ENCODE measurements around the gene CEP95.
"Not testable (repeated sequence)": the region's sequence is repeated elsewhere in the genome, so short reads cannot be mapped to it uniquely, and the experiment has no call there.

CEP95 gene, protein sequence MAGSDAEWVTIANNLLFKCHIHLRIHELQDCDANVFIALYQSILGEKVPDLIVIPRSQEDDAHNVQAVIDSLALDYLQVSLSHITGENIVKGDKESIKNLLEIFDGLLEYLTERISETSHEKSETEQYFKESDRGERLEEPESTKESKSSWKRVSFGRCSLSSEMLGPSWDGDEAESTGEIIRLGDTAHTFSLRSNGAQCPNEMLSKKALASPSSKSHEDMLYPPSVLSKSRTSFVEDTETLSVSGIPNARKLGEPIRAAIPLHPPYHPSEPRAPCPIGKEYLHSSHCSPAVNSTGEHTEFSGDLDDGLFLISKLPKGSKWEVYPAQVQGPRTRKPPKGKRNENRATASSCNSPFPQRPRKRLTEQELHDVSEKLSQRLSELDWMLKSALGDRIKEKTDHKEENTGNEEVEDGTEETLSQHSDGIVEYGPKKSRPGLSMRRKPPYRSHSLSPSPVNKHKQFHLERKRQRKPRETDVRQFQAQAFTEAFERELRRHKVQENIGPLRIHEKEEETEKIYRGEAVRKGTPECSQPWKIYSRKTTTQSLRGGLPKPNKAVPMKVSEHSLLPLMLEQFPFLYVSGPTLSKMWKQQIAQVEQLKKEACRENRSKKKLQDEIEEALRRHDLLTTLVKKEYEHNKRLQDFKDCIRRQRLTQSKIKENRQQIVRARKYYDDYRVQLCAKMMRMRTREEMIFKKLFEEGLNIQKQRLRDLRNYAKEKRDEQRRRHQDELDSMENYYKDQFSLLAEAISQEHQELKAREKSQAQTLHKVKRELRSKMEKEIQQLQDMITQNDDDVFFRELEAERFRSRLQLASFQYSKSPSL

DNA sequence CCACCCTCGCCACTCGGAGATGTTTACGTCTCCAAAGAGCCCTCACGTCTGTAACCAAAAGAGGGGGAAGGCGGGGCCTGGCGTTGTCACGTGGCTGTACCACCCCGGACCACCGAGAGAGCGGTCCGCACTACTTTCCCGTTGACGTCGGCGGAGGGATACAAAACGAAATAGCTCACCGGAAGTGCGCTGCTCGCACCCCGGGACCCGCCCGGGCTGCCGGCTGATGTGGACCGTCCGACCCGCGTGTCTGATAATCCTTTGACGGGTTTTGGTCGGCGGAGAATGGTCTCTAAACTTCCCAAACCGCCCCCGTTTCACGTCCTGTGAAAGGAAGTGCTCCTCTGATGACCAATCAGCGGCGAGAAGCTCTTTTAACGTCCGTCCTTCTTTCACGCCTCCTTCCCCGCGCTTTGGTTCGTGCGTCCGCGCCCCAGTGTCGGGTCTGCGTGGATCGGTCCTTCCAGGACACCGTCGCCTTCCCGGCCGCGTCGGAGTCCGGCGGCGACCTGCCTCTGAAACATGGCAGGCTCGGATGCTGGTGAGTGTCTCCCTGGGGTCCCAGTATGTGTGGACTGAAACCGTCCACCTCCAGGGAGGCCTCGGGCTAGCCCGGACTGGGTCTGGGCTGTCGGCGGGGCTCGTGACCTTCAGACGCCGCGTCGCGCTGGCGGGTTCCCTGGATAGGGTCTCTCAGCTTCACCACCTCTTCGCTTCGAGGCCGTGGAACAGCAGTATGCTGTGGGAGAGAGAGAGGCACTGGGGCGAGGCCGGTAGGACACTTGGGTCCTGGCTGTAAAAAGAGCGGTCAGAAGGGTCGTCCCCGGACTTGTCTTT is at the start of gene CEP95:
TSS of gene CEP95 (plus strand) at position 402 of the 837 bp plus-strand sequence. CDS start at position 523, 121 bp downstream.
- no peak for DNase-seq

DNA sequence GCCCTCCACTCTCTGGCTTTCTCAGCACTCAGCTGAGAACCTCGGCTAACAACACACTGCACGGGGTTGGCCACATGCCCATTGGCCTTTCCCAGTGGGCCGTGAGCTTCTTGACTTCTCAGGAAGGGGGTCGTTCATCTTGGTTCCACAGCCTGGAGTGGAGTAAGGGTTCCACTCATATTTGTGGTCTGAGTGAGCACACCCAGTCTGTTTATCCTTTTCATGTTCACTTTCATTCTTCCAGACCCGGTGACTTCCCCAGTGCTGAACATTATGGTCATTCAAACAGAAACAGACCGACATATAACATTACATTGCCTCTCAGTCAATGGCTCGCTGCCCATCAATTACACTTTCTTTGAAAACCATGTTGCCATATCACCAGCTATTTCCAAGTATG is 49.6 kb upstream of the CEP95 start:
- no peak for DNase-seq

DNA sequence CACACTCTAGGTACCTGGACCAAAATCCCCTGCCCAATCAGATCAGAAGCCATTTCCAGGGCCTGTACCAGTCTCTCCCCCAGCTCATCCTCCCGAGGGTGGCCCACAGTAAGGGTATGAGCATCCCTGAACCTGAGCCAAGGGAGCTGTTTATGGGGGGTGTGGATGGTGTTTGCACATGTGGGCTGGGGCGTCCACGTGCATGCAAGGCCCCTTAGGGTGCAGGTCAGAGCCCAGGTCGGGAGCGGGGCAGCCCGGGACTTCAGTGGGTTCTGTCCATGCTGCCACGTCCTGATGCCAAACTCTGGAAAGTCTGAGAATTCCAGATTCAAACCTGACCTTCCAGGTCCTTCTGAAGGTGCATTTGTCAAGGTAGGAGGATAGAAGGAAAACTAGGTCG is 48.0 kb upstream of the CEP95 start:
- DNase-seq: no peak

DNA sequence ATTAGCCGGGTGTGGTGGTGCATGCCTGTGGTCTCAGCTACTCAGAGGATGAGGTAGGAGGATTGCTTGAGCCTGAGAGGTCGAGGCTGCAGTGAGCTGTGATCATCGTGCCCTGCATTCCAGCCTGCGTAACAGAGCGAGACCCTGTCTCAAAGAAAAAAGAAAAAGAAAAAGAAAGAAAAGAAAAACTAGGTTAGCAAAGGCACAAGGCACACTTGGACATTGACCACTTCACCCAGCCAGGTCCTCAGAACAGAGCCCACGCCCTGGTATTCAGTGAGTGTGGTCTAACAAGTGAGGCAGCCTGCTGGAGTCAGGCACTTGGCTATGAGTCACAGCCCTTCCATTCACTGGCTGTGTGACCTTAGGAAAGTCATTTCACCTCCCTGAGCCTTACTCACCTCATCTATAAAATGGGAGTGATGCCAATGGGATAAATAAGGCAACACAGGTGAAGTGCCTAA is 47.5 kb upstream of the CEP95 start:
- no peak for DNase-seq

DNA sequence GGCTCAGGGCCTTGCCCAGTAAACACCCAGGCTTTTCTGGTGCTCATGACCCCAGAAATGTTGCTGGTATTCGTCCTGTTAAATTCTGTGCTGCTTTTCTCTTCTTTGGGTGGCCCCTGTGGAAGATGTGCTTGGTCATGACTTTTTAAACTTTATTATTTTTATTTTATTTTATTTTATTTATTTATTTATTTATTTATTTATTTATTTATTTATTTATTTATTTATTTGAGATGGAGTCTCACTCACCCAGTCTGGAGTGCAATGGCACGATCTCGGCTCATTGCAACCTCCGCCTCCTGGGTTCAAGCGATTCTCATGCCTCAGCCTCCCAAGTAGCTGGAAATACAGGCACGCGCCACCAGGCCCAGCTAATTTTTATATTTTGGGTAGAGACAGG is 47.0 kb upstream of the CEP95 start:
- not testable (repeated sequence) for DNase-seq

DNA sequence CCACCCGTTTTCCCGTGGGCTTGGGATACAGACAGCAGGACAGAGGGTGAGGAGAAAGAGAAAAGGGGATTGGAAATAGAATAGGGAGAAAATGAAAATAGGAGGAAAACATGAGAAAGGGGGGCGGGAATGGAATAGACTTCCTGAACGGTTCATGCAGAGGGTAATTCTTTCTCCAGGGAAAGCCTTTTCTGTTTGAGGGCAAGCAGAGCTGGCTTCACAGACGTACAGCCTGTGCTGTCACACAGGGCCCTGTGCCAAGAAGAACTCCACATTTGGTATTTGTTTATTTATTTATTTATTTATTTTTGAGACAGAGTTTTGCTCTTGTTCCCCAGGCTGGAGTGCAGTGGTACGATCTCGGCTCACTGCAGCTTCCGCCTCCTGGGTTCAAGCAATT is 45.8 kb upstream of the CEP95 start:
- no peak for DNase-seq

DNA sequence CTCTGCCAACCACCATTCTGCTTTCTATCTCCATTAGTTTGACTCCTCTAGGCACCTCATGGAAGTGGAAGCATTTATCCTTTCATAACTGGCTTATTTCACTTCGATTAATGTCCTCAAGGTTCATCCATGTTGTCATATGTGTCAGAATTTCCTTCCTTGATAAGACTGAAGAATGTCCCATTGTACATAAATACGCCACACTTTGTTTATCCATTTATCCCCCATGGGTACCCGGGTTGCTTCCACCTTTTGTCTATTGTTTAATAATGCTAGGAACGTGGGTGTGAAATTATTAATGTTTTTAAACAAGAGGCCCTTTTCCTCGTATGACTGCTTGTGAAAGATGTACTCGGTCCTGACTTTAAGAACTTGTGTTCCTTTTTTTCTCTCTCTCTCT is 45.0 kb upstream of the CEP95 start:
- no peak for DNase-seq

DNA sequence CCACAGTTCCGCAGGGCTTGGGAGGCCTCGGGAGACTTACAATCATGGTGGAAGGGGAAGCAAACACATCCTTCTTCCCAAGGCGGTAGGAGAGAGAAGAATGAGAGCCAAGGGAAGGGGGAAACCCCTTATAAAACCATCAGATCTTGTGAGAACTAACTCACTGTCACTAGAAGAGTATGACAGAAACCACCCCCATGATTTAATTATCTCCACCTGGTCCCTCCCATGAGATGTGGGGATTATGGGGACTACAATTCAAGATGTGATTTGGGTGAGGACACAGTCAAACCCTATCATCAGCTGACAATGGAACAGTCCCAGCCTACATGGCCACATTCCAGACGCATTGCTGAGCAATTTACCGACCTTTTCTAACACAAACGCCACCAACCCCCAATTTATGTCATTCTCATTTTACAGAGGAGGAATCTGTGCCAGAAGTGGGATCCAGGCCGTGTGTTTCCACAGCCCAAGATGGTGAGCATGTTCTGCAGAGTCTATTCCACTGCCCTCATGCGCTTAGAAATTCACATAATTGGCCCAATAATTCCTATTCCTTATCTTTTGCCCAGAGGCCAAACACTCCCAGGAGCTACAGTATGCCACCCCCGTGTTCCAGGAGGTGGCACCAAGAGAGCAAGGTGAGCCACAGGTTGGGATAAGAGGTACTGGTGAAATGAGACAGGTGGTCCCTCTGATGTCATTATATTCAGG is 40.6 kb upstream of the CEP95 start:
- no peak for DNase-seq

DNA sequence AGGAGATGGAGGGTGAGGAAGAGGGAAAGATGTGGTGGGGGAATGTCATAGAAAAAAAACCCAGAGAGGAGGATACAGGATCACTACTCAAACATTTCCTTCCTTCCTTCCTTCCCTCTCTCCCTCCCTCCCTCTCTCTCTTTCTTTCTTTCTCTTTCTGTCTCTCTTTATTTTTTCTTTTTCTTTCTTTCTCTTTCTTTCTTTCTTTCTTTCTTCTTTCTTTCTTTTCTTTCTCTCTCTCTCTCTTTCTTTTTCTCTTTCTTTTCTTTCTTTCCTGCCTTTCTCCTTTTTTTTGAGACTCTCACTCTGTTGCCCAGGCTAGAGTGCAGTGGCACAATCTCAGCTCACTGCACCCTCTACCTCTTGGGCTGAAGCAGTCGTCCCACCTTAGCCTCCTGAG is 39.9 kb upstream of the CEP95 start:
- not testable (repeated sequence) for DNase-seq

DNA sequence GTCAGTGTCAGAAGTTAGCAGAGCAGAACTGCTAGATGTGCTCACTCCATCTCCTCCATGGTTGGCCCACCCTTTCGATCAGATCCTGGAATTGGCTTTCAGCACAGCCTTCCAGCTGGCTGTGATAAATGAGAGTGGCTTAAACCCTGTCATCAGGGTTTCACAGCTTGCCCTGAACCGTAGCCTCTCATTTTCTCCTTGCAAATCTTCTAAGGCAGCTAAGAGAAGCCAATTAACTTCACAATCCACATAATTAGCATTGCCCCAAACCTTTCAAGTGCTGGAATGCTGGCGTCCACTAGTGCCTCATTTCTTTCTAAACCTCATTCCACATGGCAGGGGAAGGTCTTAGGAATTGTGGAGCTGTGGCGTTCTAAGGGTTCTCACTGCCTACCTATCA is 36.2 kb upstream of the CEP95 start:
- DNase-seq: no peak

DNA sequence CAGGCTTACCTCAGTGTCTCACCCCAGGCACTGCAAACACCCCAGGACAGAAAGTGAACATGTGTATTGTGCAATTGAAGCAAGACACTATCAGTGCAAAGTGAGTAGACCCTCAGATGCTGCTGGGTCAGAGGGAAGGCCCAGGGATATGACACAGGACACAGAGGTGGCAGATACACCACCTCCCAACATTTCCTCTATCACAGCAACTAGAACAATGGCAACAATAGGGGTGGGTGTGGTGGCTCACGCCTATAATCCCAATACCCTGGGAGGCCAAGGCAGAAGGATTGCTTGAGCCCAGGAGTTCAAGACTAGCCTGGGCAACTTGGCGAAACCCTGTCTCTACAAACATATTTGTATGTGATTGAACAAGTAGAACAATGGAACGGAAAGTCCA is 35.3 kb upstream of the CEP95 start:
- no peak for DNase-seq

DNA sequence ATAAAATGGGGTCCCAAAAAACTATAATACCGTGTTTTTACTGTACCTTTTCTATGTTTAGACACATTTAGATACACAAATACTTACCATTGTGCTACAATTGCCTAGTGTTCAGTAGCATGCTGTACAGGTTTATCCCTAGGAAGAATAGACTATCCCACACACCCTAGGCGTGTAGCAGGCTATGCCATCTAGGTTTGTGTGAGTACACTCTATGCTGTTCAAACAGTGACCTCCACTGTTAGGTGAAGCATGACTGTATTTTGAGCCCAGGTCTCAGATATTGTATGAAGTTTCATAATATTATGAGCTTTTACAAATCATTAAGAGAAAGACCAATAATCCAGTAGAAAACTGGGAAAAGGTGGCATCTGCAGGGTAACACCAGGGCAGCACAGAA is 34.2 kb upstream of the CEP95 start:
- no peak for DNase-seq

DNA sequence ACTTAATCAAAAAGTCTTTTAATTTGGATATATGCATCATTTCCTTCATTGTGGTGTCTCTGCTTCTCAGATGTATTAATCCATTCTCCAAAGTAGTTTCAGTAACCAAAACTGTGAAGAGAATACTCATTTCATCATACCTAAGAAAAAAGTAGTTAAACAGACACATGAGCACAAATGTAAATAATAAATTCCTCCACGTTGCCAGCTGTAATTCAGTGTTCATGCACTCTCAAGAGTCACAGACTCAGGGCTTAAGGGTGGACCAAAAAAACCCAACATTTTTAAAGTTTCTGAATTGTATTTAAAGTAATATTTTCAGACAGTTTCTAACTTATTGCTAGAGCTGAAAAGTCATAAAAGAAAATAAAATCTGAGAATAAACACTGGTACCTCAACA is 28.9 kb upstream of the CEP95 start:
- DNase-seq: no peak

DNA sequence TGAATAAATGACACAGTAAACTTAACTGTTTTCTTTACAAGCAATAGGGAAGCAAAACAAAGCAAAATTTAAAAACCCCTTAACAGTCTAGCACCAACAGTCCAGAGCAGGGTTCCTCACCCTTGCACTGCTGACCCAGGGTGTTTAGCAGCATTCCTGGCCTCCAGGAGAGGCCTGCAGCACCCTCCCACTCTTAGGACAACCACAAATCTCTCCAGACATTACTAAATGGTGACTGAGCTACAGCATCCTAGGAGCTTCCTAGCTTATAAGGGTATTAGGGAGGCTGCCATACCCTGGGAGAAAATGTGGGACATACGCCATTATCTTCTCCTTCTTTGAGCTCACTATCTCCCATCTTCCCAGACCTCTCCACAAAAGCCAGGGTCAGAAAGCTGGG is 25.8 kb upstream of the CEP95 start:
- no peak for DNase-seq

DNA sequence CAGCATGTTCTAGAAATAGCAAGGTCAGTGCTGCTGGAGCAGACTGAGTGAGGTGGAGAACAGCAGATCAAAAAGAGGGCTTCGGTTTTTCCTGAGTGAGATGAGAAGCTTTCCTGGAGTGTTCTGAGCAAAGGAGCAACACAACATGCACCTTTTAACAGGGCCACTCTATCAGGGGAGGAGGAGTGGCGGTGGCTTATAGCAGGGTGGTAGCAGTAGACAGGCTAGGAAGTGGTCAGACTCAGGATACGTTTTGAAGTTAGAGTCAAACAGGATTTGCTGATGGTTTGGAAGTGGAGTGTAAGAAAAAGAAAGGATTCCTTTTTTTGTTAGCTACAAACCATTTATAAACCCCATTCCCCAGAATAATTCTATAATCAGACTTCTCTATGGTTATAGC is 22.4 kb upstream of the CEP95 start:
- DNase-seq: no peak

DNA sequence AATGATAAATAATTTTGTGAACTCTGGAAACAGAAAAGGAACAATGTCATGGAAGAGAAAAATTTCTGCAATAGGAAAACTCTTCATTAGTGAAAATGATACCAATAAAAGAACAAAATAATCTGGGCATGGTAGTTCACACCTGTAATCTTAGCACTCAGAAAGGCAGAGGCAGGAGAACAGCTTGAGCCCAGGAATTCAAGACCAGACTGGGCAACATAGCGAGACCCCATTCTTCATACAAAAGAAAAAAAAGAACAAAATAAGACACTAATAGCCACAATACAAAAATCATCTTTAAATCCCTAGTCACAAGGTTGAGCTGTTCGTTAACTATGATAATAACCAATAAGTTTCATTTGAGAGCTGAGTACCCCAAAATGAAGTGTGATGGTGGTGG is 18.5 kb upstream of the CEP95 start:
- no peak for DNase-seq

DNA sequence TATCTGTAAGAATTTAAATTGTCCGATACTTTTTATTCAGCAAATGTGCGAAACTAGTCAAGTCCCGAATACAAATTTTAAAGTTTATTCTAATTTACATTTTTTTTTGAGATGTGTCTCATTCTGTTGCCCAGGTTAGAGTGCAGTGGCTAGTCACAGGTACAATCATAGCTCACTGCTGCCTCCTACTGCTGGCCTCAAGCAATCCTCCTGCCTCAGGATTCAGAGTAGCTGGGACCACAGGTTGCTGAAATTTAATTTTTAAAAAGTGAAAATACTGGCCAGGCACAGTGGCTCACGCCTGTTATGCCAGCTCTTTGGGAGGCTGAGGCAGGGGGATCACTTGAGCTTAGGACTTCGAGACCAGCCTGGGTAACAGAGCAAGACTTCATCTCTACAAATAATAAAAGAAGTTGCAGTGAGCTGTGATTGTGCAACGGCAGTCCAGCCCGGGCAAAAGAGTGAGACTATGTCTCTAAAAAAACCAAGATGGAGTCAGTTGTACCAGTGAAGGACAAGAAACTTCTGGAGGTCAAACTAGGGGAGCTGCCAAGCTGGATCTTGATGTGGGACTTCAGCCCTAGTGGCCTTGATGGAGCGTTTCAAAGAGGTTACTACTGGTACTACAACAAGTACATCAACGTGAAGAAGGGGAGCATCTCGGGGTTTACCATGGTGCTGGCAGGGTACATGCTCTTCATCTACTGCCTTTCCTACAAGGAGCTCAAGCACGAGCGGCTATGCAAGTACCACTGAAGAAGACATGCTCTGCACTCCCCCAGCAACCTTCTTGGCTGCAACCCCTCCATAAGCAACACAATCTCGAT is 15.5 kb upstream of the CEP95 start:
- DNase-seq: peak; percentile 71

DNA sequence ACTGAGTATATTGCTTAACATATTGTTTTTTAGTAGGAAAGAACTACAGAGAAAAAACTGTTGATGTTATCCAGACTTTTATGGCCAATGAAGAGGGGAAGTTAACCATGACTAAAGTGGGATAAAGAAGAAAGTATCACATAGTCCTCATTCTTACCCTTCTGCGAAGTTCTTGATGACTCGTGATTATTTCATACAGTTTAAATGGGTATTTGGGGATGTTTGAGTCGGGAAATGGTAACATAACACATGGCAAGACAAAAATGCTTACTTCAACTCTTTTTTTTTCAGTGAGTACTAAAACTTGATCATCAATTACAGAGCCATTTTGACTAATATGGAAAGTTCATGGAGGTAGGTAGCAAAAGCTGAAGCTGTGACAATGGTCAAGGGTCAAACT is 14.8 kb upstream of the CEP95 start:
- DNase-seq: no peak

DNA sequence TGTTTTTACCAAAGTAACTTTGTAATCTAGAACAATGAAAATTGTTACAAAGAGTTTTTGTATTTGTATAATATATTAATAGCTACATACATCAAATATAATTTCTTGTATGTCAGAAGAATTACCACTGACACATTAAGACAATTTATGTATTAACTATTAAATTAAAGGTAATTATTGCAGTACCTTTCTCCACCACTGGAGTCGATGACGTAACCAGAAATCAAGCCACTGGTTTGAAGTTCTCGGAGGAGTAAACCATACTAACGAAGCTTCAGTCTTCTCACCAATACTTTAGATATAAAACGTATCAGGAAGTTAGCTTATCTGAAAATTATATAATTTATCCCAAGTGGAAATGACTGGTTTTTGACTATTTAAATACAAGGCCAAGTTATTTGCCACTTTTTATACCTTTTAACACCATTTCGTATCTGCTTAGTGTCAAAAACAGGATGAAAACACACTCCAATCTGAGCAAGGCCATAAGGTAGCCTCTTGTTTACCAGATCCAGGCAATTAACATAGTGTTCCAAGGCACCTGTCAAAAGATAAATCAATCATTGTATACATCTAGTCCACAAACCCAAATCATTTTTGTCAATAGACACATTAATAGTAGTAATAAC is 14.2 kb upstream of the CEP95 start:
- peak; percentile 80 for DNase-seq

DNA sequence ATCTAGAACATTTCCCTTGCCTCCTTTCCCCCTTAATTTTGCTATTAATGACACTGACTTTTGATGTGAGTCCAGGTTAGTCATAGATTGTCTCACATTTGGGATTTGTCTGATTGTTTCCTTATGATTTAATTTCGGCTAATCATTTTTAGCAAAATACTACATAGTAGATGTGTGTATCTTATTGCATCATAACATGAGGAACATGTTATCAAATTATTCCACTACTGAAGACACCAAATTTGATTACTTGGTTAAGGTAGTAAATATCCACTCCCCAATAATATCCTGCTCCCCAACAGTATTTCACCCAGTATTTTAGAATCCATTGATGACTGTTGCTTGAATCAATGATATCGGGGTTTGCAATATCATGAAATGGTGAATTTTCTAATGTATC is 12.7 kb upstream of the CEP95 start:
- no peak for DNase-seq

DNA sequence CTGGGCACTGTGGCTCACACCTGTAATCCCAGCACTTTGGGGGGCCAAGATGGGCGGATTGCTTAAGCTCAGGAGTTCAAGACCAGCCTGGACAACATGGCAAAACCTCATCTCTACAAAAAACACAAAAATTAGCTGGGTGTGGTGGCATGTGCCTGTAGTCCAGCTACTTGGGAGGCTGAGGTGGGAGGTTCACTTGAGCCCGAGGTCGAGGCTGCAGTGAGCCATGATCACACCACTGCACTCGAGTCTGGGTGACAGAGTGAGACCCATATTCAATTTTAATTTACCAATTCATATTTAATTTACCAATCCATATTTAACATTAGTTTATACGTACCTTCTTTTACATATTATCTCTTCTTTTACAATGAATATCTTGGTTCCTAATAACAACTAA is 11.5 kb upstream of the CEP95 start:
- not testable (repeated sequence) for DNase-seq

Measured in CD4-positive, alpha-beta T cell treated with Interleukin-17A for 1 hour (primary cell).